ENCODE data around the gene KANK4.
A peak's percentile ranks its signal among the peaks of the same experiment; 100 is the strongest.

DNA sequence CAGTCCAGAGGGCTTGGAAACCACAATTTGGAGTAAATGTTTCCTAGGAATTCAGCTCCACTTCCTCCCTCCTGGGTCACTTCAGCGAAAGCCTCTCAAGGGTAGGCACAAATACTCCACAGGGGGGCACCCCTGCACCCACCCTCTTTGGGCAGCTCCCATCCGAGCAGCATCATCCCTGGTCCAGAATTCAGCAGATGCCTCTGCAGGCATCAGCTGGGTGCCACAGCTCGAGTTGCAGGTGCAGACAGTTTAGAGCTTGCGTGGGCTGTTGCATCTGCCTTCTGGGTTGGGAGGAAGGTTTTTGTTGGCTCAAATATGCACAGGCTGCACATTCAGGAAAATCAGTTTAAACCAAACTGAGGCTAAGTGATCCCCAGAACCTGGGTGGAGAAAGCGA is 25.0 kb downstream of the KANK4 start:
- TF ChIP-seq CTCF (optimal IDR thresholded peaks at IDR 0.05 in 1 of 3, IDR thresholded peaks at IDR 0.05 in 1 of 3, conservative IDR thresholded peaks at IDR 0.05 in 1 of 3; ENCODE audit: extremely low read depth in 1 of 3, insufficient read depth in 2 of 3, low read length in 3 of 3) (peak in 2 of 3 experiments; percentile 44 to 63), EZH2 (IDR thresholded peaks at IDR 0.05; ENCODE audit: low read length) (no peak)

All from keratinocyte (primary cell).